Aorta (tissue), 5 donors: ENCODE data around the gene ANTXR1. TPM values are rescaled to one million over a fixed set of nuclear protein-coding genes. Genes with fewer than 3 reads are reported as not detected.
"Not testable (repeated sequence)": the region's sequence is repeated elsewhere in the genome, so short reads cannot be mapped to it uniquely, and the experiment has no call there.

Experiments
- ATAC-seq: fragments of 200-7000 bp; cut with Tn5 transposase; one replicate; pipeline ENCODE4 v1.9.1; 2022; ENCODE audit warnings: moderate library complexity; ENCODE audit not compliant: low FRiP score
- DNase-seq, 2 donors: peaks; one replicate each; pipeline ENCODE4 v3.0.0-alpha.2; 2020
- H3K27ac ChIP-seq, 2 donors: one replicate each; pipeline ENCODE4 v1.5.1; 2013; ENCODE audit warnings: low read length in 2 of 2, mild to moderate bottlenecking in 2 of 2, moderate library complexity in 2 of 2, control low read depth in 1 of 2, inconsistent platforms in 1 of 2, low read depth in 1 of 2
- H3K27me3 ChIP-seq, 2 donors: one replicate each; pipeline ENCODE4 v1.6.1; 2013; ENCODE audit warnings: control low read depth in 1 of 2, low read length in 1 of 2, mild to moderate bottlenecking in 1 of 2, moderate library complexity in 1 of 2; ENCODE audit not compliant: insufficient read depth in 2 of 2, control insufficient read depth in 1 of 2
- H3K36me3 ChIP-seq, 2 donors: one replicate each; pipeline ENCODE4 v1.6.1; 2013; ENCODE audit warnings: control low read depth in 1 of 2, low read length in 1 of 2, mild to moderate bottlenecking in 1 of 2; ENCODE audit not compliant: insufficient read depth in 2 of 2, control insufficient read depth in 1 of 2
- H3K4me1 ChIP-seq, 2 donors: one replicate each; pipeline ENCODE4 v1.6.1; 2013; ENCODE audit warnings: low read length in 2 of 2, control low read depth in 1 of 2, mild to moderate bottlenecking in 1 of 2, moderate library complexity in 1 of 2; ENCODE audit not compliant: insufficient read depth in 2 of 2, control insufficient read depth in 1 of 2
- H3K4me3 ChIP-seq, 2 donors: one replicate each; pipeline ENCODE4 v1.5.1; 2013; ENCODE audit warnings: low read length in 2 of 2, control low read depth in 1 of 2, mild to moderate bottlenecking in 1 of 2
- H3K9me3 ChIP-seq: one replicate; pipeline ENCODE4 v1.6.1; 2013; ENCODE audit warnings: mild to moderate bottlenecking, low read length; ENCODE audit not compliant: control insufficient read depth
- WGBS, 2 donors: extraction: QIAGEN DNeasy Blood & Tissue Kit; methylation state at CpG; one replicate each; pipeline ENCODE4 v1.1.7; 2013; 5-methylcytosine and 5-hydroxymethylcytosine counted together
- intact Hi-C, 2 donors: fragments of 100-400 bp; cut with DNase I; formaldehyde crosslinking; loops; one replicate each; pipeline versions ENCODE4 v1.14.2 to v1.15.0; 2022
- polyA plus RNA-seq, 2 donors: library from polyadenylated mRNA; stranded (reverse); fragments of 200-250 nt; gene quantifications; one replicate each; pipeline ENCODE4 v1.2.3, GENCODE V29; 2013
- total RNA-seq, 2 donors: library from RNA; stranded (reverse); fragmentation: NEBNext Ultra II Directional; extraction: Animal tissue kit (Norgen Biotek cat#: 25700); gene quantifications; one replicate each; pipeline ENCODE4 v1.2.1, GENCODE V29; 2021
- donor health status: healthy with polysubstance abuse.
- donor health status: Bipolar disorder and iron deficiency.
- donor health status: DM: no; HTN: no; CAD: no.
- donor health status: DM: no; HTN: no; CAD: no.
- donor health status: DM: yes; HTN: yes; CAD: no.

The ANTXR1 gene
- total and polyA plus RNA-seq, 4 donors = 136 to 358 (median 160) TPM

- H3K9me3 ChIP-seq = no peaks in the 10 kb centered on the region
- H3K36me3 ChIP-seq = peaks cover 0 to 2% of the 10 kb centered on the region in 2 donors
- no peak overlapping the region for H3K4me3 ChIP-seq
- DNase-seq = no peak
- 86 to 94% methylated on average over 6 of the region's 6 CpGs for WGBS, 2 donors
- H3K4me1 ChIP-seq = peaks cover 6 to 7% of the 10 kb centered on the region in 2 donors
- no peaks in the 10 kb centered on the region for H3K27me3 ChIP-seq
- ATAC-seq = no peak
- H3K27ac ChIP-seq = peak overlapping the region; percentile 25 to 51
- intact Hi-C loops = loop anchor here in 1 of 2 donors (5.0 kb wide), 2 partner anchors 47 to 212 kb away; partner anchors contain the start of gene ANTXR1
Observed at GRCh38 chr2:69223759-69224511, 211.0 kb downstream of the ANTXR1 start.

GRCh38 chr2:69224512-69224837 is 211.5 kb downstream of the ANTXR1 start:
- no peak overlapping the region for H3K27ac ChIP-seq
- ATAC-seq (no peak), DNase-seq (no peak)
- H3K4me1 ChIP-seq = peaks cover 6 to 7% of the 10 kb centered on the region in 2 donors
- H3K36me3 ChIP-seq = peaks cover 0 to 2% of the 10 kb centered on the region in 2 donors
- H3K27me3 ChIP-seq = no peaks in the 10 kb centered on the region
- WGBS, 2 donors = 22 to 27% methylated on average over 3 of the region's 3 CpGs
- H3K4me3 ChIP-seq = no peak overlapping the region
- H3K9me3 ChIP-seq = no peaks in the 10 kb centered on the region
- intact Hi-C loops = loop anchor here in 1 of 2 donors (5.0 kb wide), 2 partner anchors 47 to 212 kb away; partner anchors contain the start of gene ANTXR1

- H3K4me3 ChIP-seq = no peak overlapping the region
- peaks cover 0 to 2% of the 10 kb centered on the region in 2 donors for H3K36me3 ChIP-seq
- intact Hi-C loops = no loop called here
- H3K9me3 ChIP-seq = no peaks in the 10 kb centered on the region
- no peak overlapping the region for H3K27ac ChIP-seq
- no peaks in the 10 kb centered on the region for H3K27me3 ChIP-seq
- 76 to 86% methylated on average over 2 of the region's 2 CpGs for WGBS, 2 donors
- peaks cover 6 to 7% of the 10 kb centered on the region in 2 donors for H3K4me1 ChIP-seq
- DNase-seq (no peak), ATAC-seq (no peak)
Observed at GRCh38 chr2:69225933-69226332, 213.0 kb downstream of the ANTXR1 start.

GRCh38 chr2:69226903-69227302 is 213.9 kb downstream of the ANTXR1 start:
- Histone ChIP-seq H3K9me3 (no peaks in the 10 kb centered on the region), H3K36me3 (peaks cover 2% of the 10 kb centered on the region in 2 donors), H3K27me3 (no peaks in the 10 kb centered on the region), H3K4me1 (peaks cover 6 to 7% of the 10 kb centered on the region in 2 donors), H3K4me3 (no peak overlapping the region), H3K27ac (no peak overlapping the region)
- intact Hi-C loops = no loop called here
- WGBS, 2 donors = 92 to 95% methylated on average over 3 of the region's 3 CpGs
- no peak for DNase-seq
- no peak for ATAC-seq

- intact Hi-C loops = no loop called here
- peaks cover 6 to 7% of the 10 kb centered on the region in 2 donors for H3K4me1 ChIP-seq
- H3K27me3 ChIP-seq = no peaks in the 10 kb centered on the region
- no peaks in the 10 kb centered on the region for H3K9me3 ChIP-seq
- H3K27ac ChIP-seq = no peak overlapping the region
- DNase-seq = no peak
- ATAC-seq = no peak
- H3K4me3 ChIP-seq = no peak overlapping the region
- H3K36me3 ChIP-seq = peaks cover 2% of the 10 kb centered on the region in 2 donors
Observed at GRCh38 chr2:69227716-69228115, 214.7 kb downstream of the ANTXR1 start.

GRCh38 chr2:69230946-69231345 is 218.0 kb downstream of the ANTXR1 start:
- H3K9me3 ChIP-seq, intact Hi-C loops, H3K4me1 ChIP-seq, DNase-seq, H3K36me3 ChIP-seq, ATAC-seq, H3K27me3 ChIP-seq, H3K27ac ChIP-seq, H3K4me3 ChIP-seq: not testable (repeated sequence)
- WGBS, 2 donors = 93 to 95% methylated on average over 1 of the region's 1 CpG

- Histone ChIP-seq H3K27ac (peak overlapping the region in 1 of 2 donors; percentile 59), H3K4me3 (no peak overlapping the region), H3K27me3 (no peaks in the 10 kb centered on the region), H3K36me3 (peaks cover 2% of the 10 kb centered on the region in 2 donors), H3K9me3 (no peaks in the 10 kb centered on the region), H3K4me1 (no peaks in the 10 kb centered on the region)
- 70% methylated on average over 6 of the region's 6 CpGs for WGBS, 2 donors
- DNase-seq = no peak
- no peak for ATAC-seq
- intact Hi-C loops = no loop called here
Observed at GRCh38 chr2:69231612-69232277, 218.8 kb downstream of the ANTXR1 start.

- H3K9me3 ChIP-seq, H3K4me3 ChIP-seq, ATAC-seq, H3K36me3 ChIP-seq, H3K27me3 ChIP-seq, DNase-seq, H3K4me1 ChIP-seq, H3K27ac ChIP-seq, intact Hi-C loops: not testable (repeated sequence)
- 94 to 96% methylated on average over 4 of the region's 4 CpGs for WGBS, 2 donors
Observed at GRCh38 chr2:69235835-69236234, 222.9 kb downstream of the ANTXR1 start.
